H54 (cell line): ENCODE data around the gene APOO.

ENCODE experiments used
- DNase-seq: peaks from one replicate; pipeline ENCODE4 v3.0.0; 2011; ENCODE audit warnings: low spot score, mixed read lengths; ENCODE audit not compliant: insufficient read length
- FAIRE-seq: peaks from 3 replicates; lab custom pipeline; 2011; peaks lifted over from hg19 to GRCh38; lab: Jason Lieb, UNC
- POLR2A ChIP-seq: IDR thresholded peaks from 2 replicates; pipeline ENCODE4 v1.6.1; 2011; ENCODE audit warnings: low read depth, mild to moderate bottlenecking, low read length

Gene APOO

GRCh38 chrX:23804578-23804977 lies 103.2 kb downstream of the APOO start:
- no peak for TF ChIP-seq POLR2A
- DNase-seq (no peak), FAIRE-seq (no peak)

DNA sequence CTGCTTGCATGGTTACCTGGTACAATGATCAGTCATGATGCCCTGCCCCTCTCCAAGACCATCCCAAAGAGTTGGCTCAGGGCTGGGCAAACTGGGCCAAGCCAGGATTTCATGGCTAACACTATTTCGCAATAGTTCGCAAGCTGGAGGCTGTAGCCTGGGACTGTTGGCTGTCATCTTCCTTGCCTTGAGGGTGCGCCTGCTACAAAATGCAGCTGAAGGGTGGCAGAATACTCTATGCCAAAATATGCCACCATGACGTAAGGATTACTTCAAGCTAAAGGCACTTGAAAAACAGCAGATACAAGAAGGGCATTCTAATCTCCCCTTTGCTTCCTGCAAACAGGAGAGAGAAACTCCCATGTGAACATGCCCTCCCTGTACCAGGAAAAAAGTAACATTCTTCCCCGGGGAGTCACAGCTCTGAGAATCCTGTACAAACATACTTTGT lies 103.8 kb downstream of the APOO start:
- DNase-seq: peak; percentile 6
- TF ChIP-seq POLR2A: no peak
- no peak for FAIRE-seq

DNA sequence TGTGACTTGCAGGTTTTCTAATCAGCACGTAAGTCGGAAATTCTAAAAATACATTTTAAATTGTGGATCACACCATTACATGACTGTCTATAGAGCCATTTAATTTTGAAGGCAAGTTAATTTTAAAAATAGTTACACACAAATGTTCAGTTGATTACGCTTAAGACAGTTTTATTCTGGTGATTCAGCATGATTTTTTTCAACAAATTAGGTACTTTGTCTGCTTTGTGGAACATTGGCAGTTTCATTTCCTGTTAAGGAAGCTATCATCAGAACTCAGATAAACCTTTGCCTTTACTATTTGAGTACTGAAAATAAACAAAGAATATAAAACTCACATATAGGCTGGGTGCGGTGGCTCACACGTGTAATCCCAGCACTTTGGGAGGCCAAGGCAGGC lies 105.3 kb downstream of the APOO start:
- TF ChIP-seq POLR2A: no peak
- DNase-seq (no peak), FAIRE-seq (no peak)

DNA sequence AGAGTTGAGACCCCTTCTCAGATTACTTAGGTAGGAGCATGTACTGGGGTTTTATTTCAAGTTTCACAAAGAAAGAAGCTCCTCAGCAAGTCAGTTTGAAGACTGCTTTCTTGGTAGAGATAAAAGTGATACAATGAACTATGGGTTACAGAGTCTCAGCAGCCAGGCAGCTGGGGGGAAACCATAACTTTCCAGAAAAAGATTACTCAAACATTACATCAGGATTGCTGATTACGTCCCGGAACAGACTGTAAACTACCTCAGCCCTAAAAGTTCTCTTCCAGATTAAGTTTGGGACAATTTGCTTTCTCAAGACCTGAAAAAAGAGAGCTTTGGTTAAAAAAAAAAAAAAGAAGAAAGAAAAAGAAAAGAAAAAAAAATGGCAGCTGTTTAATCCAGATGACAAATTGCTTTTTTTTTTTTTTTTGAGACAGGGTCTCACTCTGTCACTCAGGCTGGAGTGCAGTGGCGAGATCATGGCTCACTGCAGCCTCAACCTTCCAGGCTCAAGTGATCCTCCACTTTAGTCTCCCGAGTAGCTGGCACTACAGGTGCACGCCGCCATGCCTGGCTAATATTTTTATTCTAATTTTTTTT lies 108.2 kb downstream of the APOO start:
- TF ChIP-seq POLR2A: no peak
- DNase-seq: no peak
- no peak for FAIRE-seq

DNA sequence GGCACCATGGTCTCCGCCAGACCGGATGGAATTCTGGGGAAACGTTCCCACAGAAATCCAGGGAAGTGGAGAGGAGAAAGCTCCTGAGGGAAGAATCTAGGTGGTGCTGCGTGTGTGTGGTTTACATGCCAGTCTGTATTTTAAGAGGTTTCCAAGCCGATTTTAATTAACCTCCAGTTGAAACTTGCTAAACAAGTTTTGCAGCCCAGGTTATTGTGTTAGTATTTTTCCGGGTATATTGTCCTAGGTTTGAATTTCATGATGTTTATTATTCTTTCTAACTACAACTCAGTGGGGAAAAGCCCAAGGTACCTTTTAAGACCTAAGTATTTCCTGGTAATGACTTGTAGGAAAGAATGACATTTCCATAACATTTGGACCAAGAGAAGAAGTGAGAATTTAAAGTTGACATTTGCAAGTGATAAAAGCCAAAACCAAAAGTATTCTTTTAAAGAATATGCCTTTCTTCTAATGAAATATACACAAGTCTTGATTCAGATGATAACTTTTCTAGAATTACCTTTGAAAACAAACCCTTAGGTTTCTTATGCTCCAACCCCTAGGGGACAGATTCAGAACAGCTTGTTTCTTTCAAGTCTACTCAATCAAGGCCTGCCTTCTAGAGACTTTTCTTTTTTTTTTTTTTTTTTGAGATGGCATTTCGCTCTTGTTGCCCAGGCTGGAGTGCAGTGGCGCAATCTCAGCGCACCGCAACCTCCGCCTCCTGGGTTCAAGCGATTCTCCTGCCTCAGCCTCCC lies 110.2 kb downstream of the APOO start:
- FAIRE-seq (no peak), DNase-seq (no peak)

DNA sequence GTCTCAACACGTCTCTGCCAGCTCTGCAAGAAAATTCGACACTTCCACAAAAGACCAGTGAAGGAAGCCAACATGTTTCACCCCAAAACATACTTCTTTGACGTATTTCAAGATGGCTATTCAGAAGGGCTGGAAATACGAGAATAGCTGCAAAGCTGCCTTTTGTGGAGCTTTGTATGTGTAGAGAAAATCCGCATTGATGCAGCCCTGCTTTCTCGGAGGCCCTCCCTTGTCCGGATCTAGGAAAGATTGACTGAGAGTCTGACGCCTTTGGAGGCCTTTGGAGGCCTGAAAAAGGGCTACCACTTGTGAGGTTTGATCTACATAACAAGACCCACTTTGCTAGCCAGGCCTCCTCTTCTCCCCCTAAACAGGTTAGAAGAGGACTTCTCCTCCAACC lies 112.5 kb downstream of the APOO start:
- DNase-seq: no peak
- no peak for TF ChIP-seq POLR2A
- no peak for FAIRE-seq

More for the DNA sequence above, 110.2 kb downstream of the APOO start:
- TF ChIP-seq POLR2A: no peak

- DNase-seq: no peak
- FAIRE-seq: no peak
- no peak for TF ChIP-seq POLR2A
Measured at GRCh38 chrX:23792861-23793553, 114.7 kb downstream of the APOO start.

DNA sequence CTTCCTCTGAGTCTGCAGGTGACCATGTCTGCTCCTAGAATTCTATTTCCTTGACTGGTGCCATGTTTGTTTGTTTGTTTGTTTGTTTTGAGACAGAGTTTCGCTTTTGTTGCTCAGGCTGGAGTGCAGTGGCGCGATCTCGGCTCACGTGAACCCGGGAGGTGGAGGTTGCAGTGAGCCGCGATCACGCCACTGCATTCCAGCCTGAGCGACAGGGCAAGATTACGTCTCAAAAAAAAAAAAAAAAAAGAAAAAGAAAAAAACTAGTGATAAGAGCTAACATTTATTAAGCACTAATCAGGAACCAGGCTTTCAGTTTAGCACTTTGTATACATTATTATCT lies 117.6 kb downstream of the APOO start:
- DNase-seq: no peak
- TF ChIP-seq POLR2A: no peak
- FAIRE-seq: no peak

DNA sequence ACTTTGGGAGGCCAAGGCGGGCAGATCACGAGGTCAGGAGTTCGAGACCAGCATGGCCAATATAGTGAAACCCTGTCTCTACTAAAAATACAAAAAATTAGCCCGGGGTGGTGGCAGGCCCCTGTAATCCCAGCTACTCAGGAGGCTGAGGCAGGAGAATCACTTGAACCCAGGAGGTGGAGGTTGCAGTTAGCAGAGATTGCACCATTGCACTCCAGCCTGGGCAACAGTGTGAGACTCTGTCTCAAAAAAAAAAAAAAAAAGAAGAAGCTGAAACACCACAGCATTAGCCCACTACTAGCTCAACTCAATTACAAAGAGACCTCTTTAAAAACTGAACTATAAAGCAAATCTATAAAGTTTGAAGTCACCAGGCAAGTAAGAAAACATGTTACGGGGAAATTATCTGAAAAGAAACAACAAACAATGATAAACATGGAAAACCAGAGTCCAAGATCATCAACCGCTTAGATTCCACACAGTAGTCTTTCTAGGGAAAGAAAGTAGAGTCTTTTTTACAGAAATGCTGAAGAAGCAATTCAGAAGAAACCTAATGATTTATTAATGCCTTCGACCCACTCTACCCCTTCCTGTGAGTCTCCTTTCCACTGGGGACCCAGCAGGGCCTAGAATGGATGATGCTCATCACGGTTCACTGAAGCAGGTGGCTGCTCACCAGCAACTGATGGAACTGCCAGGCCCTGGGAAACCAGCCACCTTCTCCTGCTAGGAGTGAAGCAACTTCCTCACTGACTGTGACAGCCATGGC lies 118.2 kb downstream of the APOO start:
- DNase-seq (no peak), FAIRE-seq (no peak)
- TF ChIP-seq POLR2A: no peak

DNA sequence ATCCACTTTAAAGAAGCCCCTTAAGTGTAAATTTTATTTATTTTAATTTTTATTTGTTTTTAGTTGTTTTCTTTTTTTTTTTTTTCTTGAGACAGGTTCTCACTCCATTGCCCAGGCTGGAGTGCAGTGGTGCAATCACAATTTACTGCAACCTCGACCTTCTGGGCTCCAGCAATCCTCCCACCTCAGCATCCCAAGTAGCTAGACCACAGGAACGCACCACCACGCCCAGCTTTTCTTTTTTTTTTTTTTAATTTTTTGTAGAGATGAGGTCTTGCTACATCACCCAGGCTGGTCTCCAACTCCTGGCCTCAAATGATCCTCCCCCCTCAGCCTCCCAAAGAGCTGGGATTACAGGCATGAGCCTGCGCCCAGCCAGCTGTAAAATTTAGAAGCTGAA lies 118.8 kb downstream of the APOO start:
- FAIRE-seq (no peak), DNase-seq (no peak)
- TF ChIP-seq POLR2A: no peak

GRCh38 chrX:23788521-23788920 lies 119.2 kb downstream of the APOO start:
- no peak for FAIRE-seq

DNA sequence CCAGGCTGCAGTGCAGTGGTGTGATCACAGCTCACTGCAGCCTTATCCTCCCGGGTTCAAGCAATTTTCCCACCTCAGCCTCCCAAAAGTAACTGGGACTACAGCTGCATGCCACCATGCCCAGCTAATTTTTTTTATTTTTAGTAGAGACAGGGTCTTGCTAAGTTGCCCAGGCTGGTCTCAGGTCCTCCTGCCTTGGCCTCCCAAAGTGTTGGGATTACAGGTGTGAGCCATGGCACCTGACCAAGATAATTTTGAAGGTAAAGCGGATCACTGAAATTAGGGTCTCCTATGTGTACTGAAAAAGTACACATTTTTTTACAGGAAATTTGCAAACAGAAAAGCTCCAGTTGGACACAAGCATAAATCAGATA lies 120.0 kb downstream of the APOO start:
- FAIRE-seq (no peak), DNase-seq (no peak)
- no peak for TF ChIP-seq POLR2A

More at GRCh38 chrX:23788521-23788920, 119.2 kb downstream of the APOO start:
- no peak for DNase-seq
- no peak for TF ChIP-seq POLR2A

DNA sequence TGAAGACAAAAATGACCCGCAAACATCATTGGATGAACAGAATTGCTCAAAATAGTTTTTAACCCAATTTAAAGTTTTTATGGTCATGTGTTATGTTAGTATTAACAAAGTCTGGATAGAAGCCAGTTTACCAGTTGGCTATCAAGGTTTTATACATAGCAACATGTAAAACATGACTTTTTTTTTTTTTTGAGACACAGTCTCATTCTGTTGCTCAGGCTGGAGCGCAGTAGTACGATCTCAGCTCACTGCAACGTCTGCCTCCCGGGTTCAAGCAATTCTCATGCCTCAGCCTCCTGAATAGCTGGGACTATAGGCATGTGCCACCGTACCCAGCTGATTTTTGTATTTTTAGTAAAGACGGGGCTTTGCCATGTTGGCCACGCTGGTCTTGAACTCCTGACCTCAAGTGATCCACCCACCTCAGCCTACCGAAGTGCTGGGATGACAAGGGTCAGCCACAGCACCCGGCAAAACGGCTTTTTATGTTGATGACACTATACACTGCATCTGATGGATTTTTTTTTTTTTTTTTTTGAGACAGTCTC lies 121.4 kb downstream of the APOO start:
- TF ChIP-seq POLR2A: no peak
- no peak for DNase-seq
- no peak for FAIRE-seq

DNA sequence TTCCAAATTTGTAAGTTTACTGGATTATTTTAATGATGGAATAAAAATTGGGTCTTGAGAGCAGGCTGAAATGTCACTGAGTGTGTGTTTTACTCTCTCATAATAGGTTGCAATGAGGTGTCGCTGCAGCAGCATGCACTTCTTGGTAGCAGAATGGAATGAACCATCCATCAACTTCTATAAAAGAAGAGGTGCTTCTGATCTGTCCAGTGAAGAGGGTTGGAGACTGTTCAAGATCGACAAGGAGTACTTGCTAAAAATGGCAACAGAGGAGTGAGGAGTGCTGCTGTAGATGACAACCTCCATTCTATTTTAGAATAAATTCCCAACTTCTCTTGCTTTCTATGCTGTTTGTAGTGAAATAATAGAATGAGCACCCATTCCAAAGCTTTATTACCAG lies 122.2 kb downstream of the APOO start:
- DNase-seq: no peak
- no peak for TF ChIP-seq POLR2A
- FAIRE-seq: no peak
